Measurements from ENCODE around the gene ADGRV1.

Gene ADGRV1

GRCh38 chr5:91146230-91146629 is 587.6 kb downstream of the ADGRV1 start:
- Mint-ChIP-seq H3K27ac (no peak overlapping the region), H3K27me3 (ENCODE audit: low read depth) (no peaks in the 10 kb centered on the region), H3K4me1 (peaks cover 29% of the 10 kb centered on the region), H3K9me3 (peaks cover 2% of the 10 kb centered on the region), H3K4me3 (no peak overlapping the region), H3K36me3 (ENCODE audit: low read depth) (peaks cover 14% of the 10 kb centered on the region)
- no peak for TF ChIP-seq CTCF (IDR thresholded peaks at IDR 0.05; ENCODE audit: unreplicated experiment in 3 of 3)

GRCh38 chr5:91146905-91147600 is 588.5 kb downstream of the ADGRV1 start:
- TF ChIP-seq CTCF (IDR thresholded peaks at IDR 0.05; ENCODE audit: unreplicated experiment in 3 of 3) = no peak
- H3K27ac Mint-ChIP-seq = no peak overlapping the region
- no peaks in the 10 kb centered on the region for H3K27me3 Mint-ChIP-seq (ENCODE audit: low read depth)
- peaks cover 14% of the 10 kb centered on the region for H3K36me3 Mint-ChIP-seq (ENCODE audit: low read depth)
- H3K4me3 Mint-ChIP-seq = no peak overlapping the region
- H3K9me3 Mint-ChIP-seq = peaks cover 2% of the 10 kb centered on the region
- peaks cover 33% of the 10 kb centered on the region for H3K4me1 Mint-ChIP-seq

GRCh38 chr5:91150234-91150633 is 591.6 kb downstream of the ADGRV1 start:
- H3K36me3 Mint-ChIP-seq (ENCODE audit: low read depth) = peaks cover 14% of the 10 kb centered on the region
- H3K27me3 Mint-ChIP-seq (ENCODE audit: low read depth) = no peaks in the 10 kb centered on the region
- peaks cover 2% of the 10 kb centered on the region for H3K9me3 Mint-ChIP-seq
- H3K4me3 Mint-ChIP-seq = no peak overlapping the region
- peaks cover 29% of the 10 kb centered on the region for H3K4me1 Mint-ChIP-seq
- TF ChIP-seq CTCF (IDR thresholded peaks at IDR 0.05; ENCODE audit: unreplicated experiment in 3 of 3) = no peak
- H3K27ac Mint-ChIP-seq = peak overlapping the region in 1 of 3 experiments; percentile 1

GRCh38 chr5:91150636-91151035 is 592.0 kb downstream of the ADGRV1 start:
- Mint-ChIP-seq H3K4me1 (peaks cover 25% of the 10 kb centered on the region), H3K9me3 (peaks cover 2% of the 10 kb centered on the region), H3K27ac (peak overlapping the region in 1 of 3 experiments; percentile 1), H3K4me3 (no peak overlapping the region), H3K27me3 (ENCODE audit: low read depth) (no peaks in the 10 kb centered on the region), H3K36me3 (ENCODE audit: low read depth) (peaks cover 14% of the 10 kb centered on the region)
- no peak for TF ChIP-seq CTCF (IDR thresholded peaks at IDR 0.05; ENCODE audit: unreplicated experiment in 3 of 3)

GRCh38 chr5:91151947-91152346 is 593.4 kb downstream of the ADGRV1 start:
- Mint-ChIP-seq H3K27ac (no peak overlapping the region), H3K27me3 (ENCODE audit: low read depth) (no peaks in the 10 kb centered on the region), H3K4me1 (peaks cover 24% of the 10 kb centered on the region), H3K9me3 (peaks cover 2% of the 10 kb centered on the region), H3K36me3 (ENCODE audit: low read depth) (peaks cover 14% of the 10 kb centered on the region), H3K4me3 (no peak overlapping the region)
- no peak for TF ChIP-seq CTCF (IDR thresholded peaks at IDR 0.05; ENCODE audit: unreplicated experiment in 3 of 3)

GRCh38 chr5:91154338-91154737 is 595.7 kb downstream of the ADGRV1 start:
- H3K36me3 Mint-ChIP-seq (ENCODE audit: low read depth) = peaks cover 8% of the 10 kb centered on the region
- no peak overlapping the region for H3K27ac Mint-ChIP-seq
- TF ChIP-seq CTCF (IDR thresholded peaks at IDR 0.05; ENCODE audit: unreplicated experiment in 3 of 3) = no peak
- peaks cover 24% of the 10 kb centered on the region for H3K4me1 Mint-ChIP-seq
- no peaks in the 10 kb centered on the region for H3K27me3 Mint-ChIP-seq (ENCODE audit: low read depth)
- H3K9me3 Mint-ChIP-seq = peaks cover 2% of the 10 kb centered on the region
- H3K4me3 Mint-ChIP-seq = no peak overlapping the region
